ENCODE results near the gene PIP4K2B.

The PIP4K2B gene

DNA sequence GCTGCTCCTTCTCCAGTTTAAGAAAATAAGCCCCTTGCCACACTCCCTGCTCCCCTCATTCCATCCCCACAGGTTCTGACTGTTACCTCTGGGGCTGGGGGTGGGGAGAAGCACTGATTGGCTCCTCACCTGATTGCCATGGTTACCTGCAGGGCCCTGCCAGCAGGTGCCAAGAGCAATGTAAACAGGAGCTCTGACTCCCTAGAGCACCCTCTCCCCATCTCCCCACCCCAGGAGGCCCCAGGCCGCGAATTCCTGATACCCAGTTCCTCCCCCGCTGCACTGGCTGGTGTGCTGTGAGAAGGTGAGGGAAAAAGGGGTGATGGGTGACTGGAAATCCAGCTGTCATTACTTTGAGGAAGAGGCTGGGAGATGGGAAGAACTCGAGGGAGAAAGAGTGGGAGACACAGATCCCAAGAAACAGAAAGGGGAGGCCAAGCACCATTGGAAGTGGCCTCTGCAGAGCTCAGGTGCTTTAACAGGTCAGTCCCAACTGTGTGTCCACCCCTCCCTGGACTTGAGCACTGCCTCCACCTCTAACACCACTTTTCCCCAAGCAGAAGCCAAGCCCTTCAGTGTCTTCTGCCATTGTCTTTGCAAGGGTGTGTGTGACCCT, 55.7 kb downstream of the PIP4K2B start:
- DNase-seq, result peak; percentile 79

DNA sequence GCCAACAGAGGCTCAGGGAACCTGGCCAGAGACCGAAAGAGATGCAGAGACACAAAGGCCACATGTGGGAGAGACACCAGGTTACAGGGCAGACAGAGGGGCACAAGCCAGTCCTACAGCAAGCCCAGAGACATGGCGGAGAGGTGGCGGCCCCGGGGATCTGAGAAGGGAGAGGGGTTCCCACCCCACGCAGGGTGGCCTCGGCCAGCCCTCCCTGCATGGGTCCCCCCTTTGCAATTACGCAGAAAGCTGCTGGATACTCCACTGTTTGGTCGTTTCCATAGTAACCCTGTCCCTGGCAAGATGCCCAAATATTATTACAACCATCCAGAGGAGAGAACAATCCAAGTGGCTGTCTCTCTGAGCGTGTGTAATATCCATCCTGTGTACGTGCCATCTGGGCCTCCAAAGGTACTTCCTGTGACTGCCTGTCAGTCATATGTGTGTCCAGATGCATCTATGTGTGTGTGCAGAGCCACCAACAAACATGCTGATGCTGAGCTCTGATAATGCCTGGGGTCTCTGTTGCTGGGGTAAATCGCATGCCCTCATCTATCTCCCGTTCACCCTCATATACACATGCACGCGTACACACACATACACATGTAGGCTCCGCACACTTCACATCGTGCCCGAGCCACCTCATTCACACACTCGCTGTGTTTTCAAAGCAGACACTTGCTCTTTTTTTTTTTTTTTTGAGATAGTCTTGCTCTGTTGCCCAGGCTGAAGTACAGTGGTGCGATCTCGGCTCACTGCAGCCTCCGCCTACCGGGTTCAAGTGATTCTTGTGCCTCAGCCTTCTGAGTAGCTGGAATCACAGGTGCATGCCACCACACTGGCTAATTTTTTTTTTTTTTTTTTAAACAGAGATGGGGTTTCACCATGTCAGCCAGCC, 56.7 kb downstream of the PIP4K2B start:
- DNase-seq, result peak; percentile 86

DNA sequence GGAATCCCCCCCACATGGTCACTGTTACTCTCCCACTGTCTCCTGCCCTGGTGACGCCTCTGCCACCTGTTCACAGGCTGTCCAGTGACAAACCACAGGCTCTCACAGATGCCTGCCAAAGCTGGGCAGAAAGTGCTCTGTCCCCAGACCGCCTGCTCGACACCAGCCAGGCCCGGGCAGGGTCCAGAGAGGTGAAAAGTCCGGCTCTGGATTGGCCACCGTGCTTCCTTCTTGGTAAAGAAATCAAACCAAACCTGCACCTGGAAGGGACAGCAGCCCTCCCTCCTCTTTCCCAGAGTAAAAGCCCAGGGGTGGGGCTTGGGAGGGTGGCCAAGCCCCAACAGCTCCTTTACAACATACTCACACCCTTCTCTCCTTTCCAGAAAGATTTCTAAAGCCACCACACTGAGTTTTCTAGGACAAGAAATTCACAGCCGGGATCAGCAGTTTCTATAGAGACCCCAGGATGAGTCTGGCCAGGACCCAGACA, 57.4 kb downstream of the PIP4K2B start:
- no peak for DNase-seq

DNA sequence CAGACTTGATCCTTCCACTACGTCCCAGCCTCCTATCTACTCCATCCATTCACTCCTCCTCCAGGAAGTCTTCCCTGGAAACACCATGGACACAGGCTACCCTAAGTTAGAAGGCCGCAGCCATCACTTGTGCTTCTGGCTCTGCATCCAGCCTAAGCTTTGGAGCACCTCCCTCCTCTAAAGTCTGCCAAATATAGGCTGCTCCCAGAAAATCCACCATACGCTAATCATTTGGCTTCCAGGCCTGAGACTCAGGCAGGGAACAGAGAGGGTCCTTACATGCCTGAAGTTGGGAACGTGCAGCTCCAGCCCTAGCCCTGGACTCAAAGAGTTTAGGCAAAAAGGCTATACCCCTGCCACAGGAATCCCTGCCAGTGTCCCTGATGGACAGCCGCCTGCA, 57.9 kb downstream of the PIP4K2B start:
- no peak for DNase-seq

DNA sequence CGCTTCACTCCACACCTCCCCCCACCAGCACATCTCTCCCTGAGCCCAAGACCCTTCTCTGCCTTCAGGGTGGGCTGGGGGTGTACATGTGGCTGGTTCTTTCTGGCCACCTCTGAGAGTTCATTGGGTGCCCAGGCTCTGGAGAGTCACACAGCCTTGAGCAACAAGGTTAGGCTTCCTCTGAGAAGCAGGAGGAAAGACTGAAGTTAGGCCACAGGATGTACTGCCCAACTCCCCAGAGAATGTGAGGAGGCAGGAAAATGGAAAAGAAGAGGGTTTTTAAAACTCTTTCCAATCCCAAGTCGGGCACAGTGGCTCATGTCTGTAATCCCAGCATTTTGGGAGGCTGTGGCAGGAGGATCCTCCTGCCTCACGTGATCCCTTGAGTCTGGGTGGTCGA, 58.5 kb downstream of the PIP4K2B start:
- no peak for DNase-seq

DNA sequence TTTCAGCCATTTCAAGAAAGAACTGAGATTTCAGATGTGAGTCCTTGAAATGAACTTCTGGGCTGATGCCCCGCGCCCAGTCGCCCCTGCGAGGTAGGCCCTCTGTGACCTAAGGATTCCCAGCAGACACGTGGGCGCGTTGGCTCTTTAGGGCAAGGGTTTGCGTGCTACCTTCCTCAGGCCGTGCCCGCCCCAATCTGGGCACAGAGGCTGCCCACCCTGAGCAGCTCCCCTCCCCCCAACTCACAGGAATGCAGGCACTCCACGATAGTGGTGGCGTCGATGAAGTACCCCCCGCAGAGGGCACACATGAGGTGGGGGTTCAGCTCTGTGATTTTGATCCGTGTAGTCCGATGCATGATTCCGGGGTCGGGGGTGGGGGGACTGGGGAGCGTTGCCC, 59.3 kb downstream of the PIP4K2B start:
- DNase-seq, result no peak

DNA sequence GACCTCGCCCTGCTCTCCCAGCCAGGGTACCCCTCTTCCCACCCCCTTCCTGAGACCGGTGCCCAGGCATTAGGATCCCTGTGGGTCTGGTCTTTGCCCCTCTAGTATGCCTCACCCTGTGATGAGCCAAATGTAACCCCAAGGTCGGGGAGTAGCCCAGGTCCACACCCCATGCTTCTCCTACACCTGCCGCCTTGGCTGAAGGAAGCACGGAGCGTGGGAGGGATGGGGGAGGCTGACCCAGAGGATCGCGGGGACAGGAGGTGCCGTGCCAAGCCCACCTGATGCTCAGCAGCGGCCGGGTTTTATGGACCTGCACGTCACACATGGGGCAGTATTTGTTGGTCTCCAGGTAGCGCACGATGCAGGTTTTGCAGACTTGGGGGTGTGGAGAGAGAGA, 60.1 kb downstream of the PIP4K2B start:
- DNase-seq, result no peak

DNA sequence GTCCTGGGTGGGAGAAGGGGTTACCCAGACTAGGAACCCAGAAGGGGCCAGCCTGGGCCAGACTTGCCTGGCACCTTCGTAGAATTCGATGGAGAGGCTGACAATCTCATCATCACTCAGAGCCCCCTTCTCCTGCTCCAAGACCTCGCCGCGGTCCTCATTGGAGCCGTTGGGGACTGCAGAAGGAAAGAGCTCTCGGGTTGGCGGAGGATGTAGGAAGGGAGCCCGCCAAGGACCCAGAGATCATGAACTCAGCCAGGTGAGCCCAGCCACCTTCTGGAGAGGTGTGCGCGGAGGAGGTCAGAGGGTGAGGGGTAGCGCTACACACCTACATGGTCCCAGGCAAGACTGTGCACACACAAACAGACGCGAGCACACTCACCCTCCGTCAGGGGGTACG, 60.7 kb downstream of the PIP4K2B start:
- DNase-seq, result no peak

DNA sequence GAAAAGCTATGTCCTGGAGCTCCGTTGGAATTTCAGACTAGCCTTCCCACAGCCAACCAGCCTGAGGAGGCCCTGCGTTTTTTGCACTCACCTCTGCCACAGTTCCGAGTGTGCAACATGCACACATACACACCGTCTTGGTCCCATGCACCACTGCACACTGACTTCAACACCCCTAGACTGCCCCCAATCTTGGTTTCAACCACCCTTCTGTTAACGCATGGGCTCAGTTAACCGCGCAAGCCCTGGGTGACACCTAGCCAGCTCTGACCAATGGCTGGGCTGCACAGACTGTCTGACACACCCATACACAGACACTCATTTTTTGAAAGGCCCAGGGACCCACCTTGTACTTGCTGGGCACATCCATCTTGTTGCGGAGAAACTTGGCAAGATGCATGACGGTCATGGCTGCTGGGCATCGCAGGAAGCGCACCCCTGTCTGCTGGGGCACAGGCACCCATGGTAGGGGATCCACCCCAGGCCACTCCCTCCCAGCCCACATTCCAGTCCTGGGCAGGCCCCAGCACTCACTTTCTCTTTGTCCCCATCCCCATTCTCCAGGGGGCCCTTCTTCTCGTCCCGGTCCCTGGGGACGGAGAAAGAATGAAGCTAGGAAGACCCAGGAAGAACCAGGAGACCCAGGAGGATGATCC, 61.2 kb downstream of the PIP4K2B start:
- DNase-seq, result no peak

DNA sequence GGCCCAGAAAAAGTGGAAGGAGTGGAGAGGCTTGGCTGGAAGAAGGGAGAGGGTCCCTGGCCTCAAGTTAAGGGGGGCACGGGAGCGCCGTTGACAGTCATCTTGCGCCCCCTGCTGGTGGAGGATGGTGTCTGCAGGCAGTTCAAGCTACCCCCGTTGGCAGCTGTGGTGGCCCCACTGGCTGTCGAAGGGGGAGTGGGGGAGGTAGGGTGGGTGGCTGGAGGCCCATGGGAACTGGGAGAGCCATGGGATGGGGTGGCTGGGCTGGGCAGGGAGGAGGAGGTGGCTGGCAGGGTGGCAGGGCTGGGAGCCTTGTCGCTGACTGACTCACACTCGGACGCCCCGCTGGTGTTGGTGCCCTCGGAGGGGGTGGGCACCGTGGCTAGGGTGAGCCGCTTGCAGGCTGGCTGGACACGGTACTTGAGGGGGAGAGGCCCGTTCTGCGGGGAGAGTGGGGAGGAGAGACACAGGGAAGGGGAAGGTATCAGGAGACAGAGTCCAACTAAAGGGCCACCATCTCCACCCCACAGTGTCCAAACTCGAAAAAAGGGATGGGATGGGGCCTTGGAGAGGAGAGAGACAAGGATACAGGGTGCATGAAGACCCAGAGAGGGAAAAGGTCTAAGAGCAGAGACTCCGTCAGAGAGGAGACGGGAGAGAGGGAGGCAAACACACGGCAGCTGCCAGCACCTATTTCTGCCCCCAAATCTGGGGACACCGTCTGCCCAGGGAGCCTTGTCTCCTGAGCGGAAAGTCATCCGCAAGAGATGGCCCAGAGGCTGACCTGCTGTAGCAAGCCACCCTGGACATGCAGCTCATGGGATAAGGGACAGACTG, 64.0 kb downstream of the PIP4K2B start:
- peak; percentile 30 for DNase-seq

DNA sequence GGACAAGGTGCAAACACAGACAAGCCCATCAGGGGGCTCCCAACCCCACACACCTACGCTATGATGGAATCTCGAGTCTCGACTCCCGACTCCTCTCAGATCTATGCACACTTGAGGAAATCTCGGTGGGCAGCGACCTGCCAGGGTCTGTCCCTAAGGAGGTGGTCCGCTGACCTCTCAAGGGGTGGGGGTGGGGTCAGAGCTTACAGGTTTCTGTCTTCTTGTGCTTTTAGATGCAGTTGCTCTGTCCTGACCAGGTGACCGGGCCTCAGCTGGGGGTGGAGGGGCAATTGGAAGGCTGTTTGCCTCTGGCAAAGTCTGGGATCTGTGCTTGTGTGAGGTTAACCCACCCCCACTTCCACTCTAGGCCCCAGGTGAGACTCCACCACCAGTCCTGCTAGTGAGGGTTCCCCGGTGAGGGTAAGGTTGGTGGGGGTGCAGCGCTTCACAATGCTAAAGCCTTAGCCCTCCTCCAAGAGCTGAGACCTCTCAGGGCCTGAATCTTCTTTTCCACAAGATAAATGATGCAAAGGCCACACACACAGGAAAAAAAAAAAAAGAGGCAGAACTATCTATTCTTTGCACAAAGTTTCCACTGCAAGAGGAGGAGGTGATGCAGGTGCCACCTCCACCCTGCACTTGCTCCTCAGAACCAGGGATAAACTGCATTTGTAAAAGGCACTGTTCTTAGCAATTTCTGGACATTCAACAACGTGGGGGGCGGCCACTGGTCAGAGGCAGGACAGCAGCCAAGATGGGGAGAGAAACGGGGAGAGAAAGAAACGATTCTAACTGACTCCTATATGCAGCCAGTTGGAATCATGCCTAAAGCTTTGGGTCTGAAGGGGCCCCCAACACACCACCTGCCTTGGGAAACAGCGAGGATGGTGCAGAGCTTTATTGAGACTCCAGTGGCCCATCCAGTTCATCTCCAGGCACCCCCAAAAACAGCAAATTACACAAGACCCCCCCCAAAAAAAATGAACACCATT, 65.1 kb downstream of the PIP4K2B start:
- no peak for DNase-seq

DNA sequence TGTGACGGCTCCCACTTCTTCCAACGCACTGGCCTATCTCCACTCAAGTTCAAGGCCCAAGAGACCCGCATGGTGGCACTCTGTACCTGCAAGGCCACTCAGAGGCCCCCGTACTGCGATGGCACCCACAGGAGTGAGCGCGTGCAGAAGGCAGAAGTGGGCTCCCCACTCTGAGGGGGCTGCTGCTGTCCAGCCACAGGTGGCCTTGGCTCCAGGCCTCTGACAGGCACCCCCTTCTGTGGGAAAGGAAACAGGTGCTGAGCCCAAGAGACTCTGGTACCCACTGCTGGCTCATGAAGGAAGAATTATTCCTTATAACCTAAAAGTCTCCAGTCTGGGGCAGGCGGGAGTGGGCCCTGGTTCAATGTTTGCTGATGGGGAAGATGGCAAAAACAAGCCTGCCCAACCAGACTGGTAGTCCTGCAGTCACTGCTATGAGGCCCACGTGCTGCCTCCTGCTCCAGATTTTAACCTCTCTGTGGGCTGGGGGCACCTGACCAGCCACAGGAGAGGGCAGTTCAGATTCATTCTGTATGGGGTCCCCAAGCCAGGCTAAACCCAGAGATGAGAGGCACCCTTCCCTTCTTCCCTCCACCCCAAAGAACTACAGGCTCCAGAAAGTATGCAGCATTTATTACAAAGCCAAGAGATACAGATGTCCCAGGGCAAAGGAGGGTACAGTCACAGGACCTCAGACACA, 65.9 kb downstream of the PIP4K2B start:
- no peak for DNase-seq

DNA sequence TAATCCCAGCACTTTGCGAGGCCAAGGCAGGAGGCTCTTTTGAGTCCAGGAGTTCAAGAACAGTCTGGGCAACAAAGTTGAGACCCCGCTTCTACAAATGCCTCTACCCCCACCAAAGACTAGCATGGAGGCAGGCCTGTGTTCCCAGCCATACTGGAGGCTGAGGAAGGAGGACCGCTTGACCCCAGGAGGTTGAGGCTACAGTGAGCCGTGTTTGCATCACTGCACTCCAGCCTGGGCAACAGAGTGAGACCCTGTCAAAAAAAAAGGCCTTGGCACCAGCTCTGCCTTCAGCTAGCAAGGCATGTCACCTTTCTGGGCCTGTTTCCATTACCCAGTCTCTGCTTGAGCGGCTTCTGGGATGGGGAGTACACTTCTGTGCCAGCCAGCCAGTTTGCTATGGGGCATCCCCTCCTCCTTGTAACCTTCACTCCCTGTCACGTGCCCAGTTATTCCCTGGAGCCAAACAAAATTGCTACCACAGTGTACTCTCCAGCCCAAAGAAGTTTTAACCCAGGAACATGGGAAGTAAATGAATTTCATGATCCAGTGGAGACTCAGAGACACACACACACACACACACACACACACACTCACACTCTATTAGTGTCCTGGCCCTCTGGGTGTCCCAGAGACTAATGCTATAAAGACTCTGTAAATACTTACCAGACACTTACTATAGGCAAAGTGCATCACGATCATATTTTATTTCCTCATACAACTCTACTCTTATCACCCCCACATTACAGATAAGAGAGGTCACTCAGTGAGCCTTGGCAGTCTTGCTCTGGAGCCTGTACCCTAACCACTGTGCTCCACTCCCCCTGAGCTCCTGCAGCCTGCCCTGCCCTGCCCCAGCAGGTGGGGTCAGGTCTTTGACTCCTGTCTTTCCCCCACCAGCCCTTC, 66.7 kb downstream of the PIP4K2B start:
- DNase-seq, result no peak

DNA sequence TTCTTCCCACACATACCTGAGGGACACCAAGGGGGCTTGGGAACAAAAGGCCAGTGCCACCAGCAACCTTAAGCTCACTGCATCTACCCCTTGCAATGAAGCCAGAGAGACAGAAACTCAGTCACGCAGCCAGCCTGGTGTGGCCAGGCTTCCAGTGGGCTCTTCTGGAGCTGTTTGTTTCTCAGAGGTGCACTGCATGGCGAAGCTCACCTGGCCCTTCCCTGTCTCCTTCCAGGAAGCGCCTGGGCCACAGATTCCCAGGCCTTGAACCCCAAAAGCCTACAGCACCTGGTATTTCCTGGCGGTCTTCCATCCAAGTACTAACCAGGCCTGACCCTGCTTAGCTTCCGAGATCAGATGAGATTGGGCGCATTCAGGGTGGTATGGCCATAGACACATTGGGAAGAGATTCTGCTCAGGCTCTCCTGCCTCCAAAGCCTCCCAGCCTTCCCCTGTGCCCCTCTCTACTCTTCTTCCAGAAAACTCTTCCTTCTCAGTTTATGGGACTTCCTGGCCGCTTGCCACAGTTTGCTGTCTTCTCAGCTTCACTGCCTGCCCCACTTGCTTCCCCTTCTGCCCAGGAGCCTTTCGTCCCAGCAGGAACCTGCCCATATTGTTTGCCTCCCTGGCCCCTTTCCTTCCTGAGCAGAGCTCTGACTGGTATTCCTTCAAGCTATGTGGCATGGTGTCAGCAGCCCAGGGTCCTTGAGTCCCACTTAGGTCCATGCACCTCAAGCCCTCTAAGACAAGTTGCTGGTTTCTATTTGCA, 67.6 kb downstream of the PIP4K2B start:
- DNase-seq, result no peak

DNA sequence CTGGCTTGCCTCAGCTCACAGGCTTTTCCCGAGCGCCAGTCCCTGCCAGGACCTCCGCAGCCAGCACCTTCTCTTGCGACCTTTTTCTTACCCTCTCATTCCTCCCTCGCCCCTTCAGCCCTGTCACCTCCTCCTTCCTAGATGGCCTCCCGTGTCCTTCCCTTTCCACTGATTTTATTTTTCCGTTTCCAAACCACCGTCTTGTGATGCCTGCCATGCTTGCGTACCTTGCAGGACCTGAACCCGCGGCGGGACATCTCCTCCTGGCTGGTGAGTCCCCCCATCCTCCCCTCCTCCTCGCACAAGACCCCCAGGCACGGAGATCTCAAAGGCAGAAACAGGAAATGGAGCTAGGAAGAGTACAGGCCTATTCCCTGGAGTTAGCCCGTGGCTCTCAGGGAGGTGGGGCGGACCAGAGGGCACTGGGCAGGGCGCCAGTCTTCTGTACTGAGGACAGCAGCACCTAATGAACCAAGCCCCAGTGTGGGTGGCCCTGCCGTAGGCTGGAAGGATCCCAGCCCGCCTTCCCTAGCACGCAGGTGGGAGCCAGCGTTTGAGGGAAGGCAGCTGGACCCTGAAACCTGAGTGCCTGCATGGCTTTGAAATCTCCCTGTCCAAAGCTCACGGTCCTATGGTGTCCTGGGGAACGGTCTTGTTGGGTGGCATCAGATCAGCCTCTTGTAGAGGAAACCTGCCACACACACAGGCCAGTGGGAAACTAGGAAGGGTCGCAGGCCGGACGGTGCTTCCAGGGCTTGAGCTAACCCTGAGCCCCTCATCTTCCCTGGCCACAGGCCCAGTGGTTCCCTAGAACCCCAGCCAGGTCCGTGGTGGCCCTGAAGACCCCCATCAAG, 68.6 kb downstream of the PIP4K2B start:
- peak; percentile 75 for DNase-seq

DNA sequence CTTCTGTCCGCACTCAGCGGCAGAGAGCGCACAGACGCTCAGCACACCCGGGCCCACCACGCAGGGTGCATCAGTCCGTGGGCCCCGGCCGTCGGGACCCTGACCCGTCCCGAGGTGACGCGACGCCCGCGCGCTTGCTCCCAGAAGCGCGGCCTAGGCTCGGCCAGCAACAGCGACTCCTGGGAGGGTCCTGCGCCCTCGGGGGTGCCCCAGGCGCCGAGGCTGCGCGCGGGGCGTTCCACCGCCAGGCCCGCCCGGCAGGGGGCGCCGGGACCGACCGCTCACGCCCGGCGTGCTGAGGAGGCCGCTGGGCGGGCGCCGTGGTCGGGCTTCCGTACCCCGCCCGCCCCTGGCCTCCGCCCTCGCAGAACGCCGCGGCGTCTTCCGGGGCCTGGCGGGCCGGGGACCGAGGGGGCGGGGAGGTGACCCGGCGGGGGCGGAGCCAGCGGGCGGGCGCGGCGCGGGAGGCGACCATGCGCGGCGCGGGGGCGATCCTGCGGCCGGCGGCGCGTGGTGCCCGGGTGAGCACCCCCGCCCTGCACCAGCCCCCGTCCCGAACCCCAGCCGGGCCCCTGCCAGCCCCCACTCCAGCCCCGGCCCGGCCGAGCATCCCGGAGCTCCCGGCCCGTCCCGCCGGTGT, 69.3 kb downstream of the PIP4K2B start, which contains the start of gene CISD3:
TSS of gene CISD3 (plus strand) at position 456 of the 640 bp plus-strand sequence. CDS start at position 474, 18 bp downstream.
- DNase-seq, result peak; percentile 58

DNA sequence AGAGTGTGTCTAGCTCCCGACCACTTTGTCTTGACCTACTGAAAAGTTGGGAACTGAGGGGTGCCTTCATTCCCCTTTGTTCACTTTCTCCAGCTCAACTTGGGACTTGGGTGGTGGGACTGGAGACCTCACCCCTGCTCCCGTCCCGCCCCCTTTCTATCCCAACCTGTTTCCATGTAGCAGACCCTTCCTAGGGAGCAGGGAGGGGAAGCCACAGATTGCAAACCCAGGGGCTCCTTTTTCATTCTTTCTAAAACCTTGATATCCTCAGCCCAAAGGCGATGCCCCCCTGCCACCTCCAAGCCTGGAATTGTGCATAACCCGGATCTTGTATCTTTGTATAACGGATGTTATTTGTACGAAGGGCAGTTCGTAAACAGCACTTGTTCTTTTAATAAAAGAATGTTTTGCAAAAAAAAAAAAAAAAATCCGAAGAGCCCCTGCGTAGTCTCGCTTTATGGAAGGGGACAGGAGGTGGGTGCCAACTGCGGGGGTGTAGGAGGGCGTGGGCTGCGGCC, 69.9 kb downstream of the PIP4K2B start:
- DNase-seq, result no peak
